H1 (cell line): Measurements from ENCODE around the gene CD300C. TPM values are rescaled to one million over a fixed set of nuclear protein-coding genes. Genes with fewer than 3 reads are reported as not detected.

Source experiments
- CTCF ChIA-PET: fragments of 300-600 bp; sonication (Branson Sonifier 250); formaldehyde crosslinking; loops from one replicate; lab custom pipeline; 2021; ENCODE audit not compliant: partially characterized antibody; lab: Charles Lee
- POLR2A ChIA-PET: fragments of 300-600 bp; sonication (Branson Sonifier 250); formaldehyde crosslinking; loops from one replicate; lab custom pipeline; 2021; ENCODE audit warnings: inconsistent platforms; ENCODE audit not compliant: partially characterized antibody; lab: Charles Lee
- DNase-seq, 2 experiments: peaks; one replicate each; pipeline versions ENCODE4 v3.0.0 to v3.0.0-alpha.2; 2010 to 2022; ENCODE audit warnings: low spot score in 2 of 2, low read depth in 1 of 2, mixed read lengths in 1 of 2
- FAIRE-seq: peaks from 2 replicates; lab custom pipeline; 2011; peaks lifted over from hg19 to GRCh38; lab: Jason Lieb, UNC
- H2AFZ ChIP-seq: 2 replicates; pipeline ENCODE4 v1.8.1; 2012; ENCODE audit warnings: low read length, inconsistent platforms
- H2AK5ac ChIP-seq: 2 replicates; pipeline ENCODE4 v1.6.1; 2013; ENCODE audit warnings: low read depth, low read length
- H2BK120ac ChIP-seq: replicated peaks from 2 replicates; pipeline ENCODE3; 2013; ENCODE audit warnings: low read depth, low read length, inconsistent platforms
- H2BK12ac ChIP-seq: 2 replicates; pipeline ENCODE4 v1.6.1; 2013; ENCODE audit warnings: low read depth, low read length
- H2BK15ac ChIP-seq: 2 replicates; pipeline ENCODE4 v1.6.1; 2013; ENCODE audit warnings: low read length
- H2BK20ac ChIP-seq: 2 replicates; pipeline ENCODE4 v1.6.1; 2013; ENCODE audit warnings: low read length
- H2BK5ac ChIP-seq: 2 replicates; pipeline ENCODE4 v1.6.1; 2013; ENCODE audit warnings: low read depth, low read length
- H3K14ac ChIP-seq: 2 replicates; pipeline ENCODE4 v1.6.1; 2013; ENCODE audit warnings: inconsistent platforms; ENCODE audit not compliant: insufficient read length
- H3K18ac ChIP-seq: 2 replicates; pipeline ENCODE4 v1.6.1; 2013; ENCODE audit warnings: low read length; ENCODE audit errors: extremely low read depth
- H3K23ac ChIP-seq: 2 replicates; pipeline ENCODE4 v1.6.1; 2013; ENCODE audit warnings: inconsistent platforms; ENCODE audit not compliant: insufficient read length
- H3K23me2 ChIP-seq: 2 replicates; pipeline ENCODE4 v1.6.1; 2013; ENCODE audit warnings: low read depth, low read length
- H3K27ac ChIP-seq: 2 replicates; pipeline ENCODE4 v1.6.1; 2011; ENCODE audit warnings: low read depth, low read length, inconsistent platforms
- H3K27me3 ChIP-seq, 4 experiments: replicated peaks in 1 of 4; 1 replicate in 1 of 4; 2 replicates in 3 of 4; pipeline versions ENCODE4 v1.6.1 to v1.8.1; 2011 to 2013; ENCODE audit warnings: low read length in 3 of 4, mild to moderate bottlenecking in 3 of 4, inconsistent platforms in 2 of 4, mixed read lengths in 2 of 4, moderate library complexity in 1 of 4; ENCODE audit not compliant: control insufficient read depth in 3 of 4, insufficient read depth in 3 of 4; ENCODE audit errors: extremely low read depth in 1 of 4
- H3K36me3 ChIP-seq, 4 experiments: 2 replicates each; pipeline versions ENCODE4 v1.6.1 to v1.8.1; 2011 to 2013; ENCODE audit warnings: mild to moderate bottlenecking in 4 of 4, low read length in 3 of 4, moderate library complexity in 2 of 4, control low read depth in 1 of 4, inconsistent platforms in 1 of 4; ENCODE audit not compliant: insufficient read depth in 4 of 4, control insufficient read depth in 2 of 4
- H3K4ac ChIP-seq: replicated peaks from 2 replicates; pipeline ENCODE3; 2013; ENCODE audit warnings: low read length, low read depth, mixed read lengths, inconsistent platforms; ENCODE audit not compliant: insufficient read length
- H3K4me1 ChIP-seq, 4 experiments: replicated peaks in 1 of 4; 1 replicate in 1 of 4; 2 replicates in 3 of 4; pipeline versions ENCODE4 v1.6.1 to v1.8.1; 2011 to 2013; ENCODE audit warnings: low read length in 3 of 4, inconsistent platforms in 2 of 4, mixed read lengths in 1 of 4; ENCODE audit not compliant: insufficient read depth in 4 of 4, control insufficient read depth in 3 of 4
- H3K4me2 ChIP-seq, 2 experiments: 2 replicates each; pipeline versions ENCODE4 v1.6.1 to v1.8.1; 2011 to 2013; ENCODE audit warnings: low read depth in 2 of 2, low read length in 2 of 2, control low read depth in 1 of 2, inconsistent platforms in 1 of 2, mild to moderate bottlenecking in 1 of 2; ENCODE audit not compliant: insufficient read depth in 1 of 2
- H3K4me3 ChIP-seq, 4 experiments: fragments of 200-600, 300-600 bp in 1 of 4; sonication (generic), shearing (Covaris generic), sonication (Bioruptor Twin) in 1 of 4; 2 replicates each; pipeline versions ENCODE4 v1.5.1 to v1.8.1; 2011 to 2016; ENCODE audit warnings: low read length in 4 of 4, low read depth in 3 of 4, control low read depth in 2 of 4, inconsistent platforms in 2 of 4, mild to moderate bottlenecking in 2 of 4, mixed read lengths in 1 of 4, moderate library complexity in 1 of 4; ENCODE audit not compliant: insufficient read depth in 2 of 4; ENCODE audit errors: extremely low read depth in 1 of 4
- H3K56ac ChIP-seq: replicated peaks from 2 replicates; pipeline ENCODE3; 2013; ENCODE audit warnings: low read depth, mild to moderate bottlenecking, mixed read lengths, low read length, inconsistent platforms; ENCODE audit not compliant: insufficient read length
- H3K79me1 ChIP-seq: 2 replicates; pipeline ENCODE4 v1.6.1; 2013; ENCODE audit warnings: low read depth, low read length, control low read depth
- H3K79me2 ChIP-seq, 2 experiments: 2 replicates each; pipeline versions ENCODE4 v1.6.1 to v1.8.1; 2012 to 2013; ENCODE audit warnings: low read length in 2 of 2, mild to moderate bottlenecking in 2 of 2, inconsistent platforms in 1 of 2; ENCODE audit not compliant: insufficient read depth in 2 of 2, control insufficient read depth in 1 of 2
- H3K9ac ChIP-seq, 4 experiments: replicated peaks in 1 of 4; 1 replicate in 1 of 4; 2 replicates in 3 of 4; pipeline versions ENCODE4 v1.6.1 to v1.8.1; 2011 to 2013; ENCODE audit warnings: low read depth in 3 of 4, low read length in 3 of 4, control low read depth in 2 of 4, mild to moderate bottlenecking in 2 of 4, moderate library complexity in 2 of 4, inconsistent platforms in 1 of 4; ENCODE audit errors: extremely low read depth in 1 of 4
- H3K9me3 ChIP-seq, 2 experiments: 2 replicates each; pipeline versions ENCODE4 v1.6.1 to v1.8.1; 2012 to 2013; ENCODE audit warnings: mild to moderate bottlenecking in 2 of 2, moderate library complexity in 2 of 2, control low read depth in 1 of 2, inconsistent platforms in 1 of 2, low read depth in 1 of 2, low read length in 1 of 2, mixed read lengths in 1 of 2; ENCODE audit not compliant: insufficient read depth in 2 of 2
- H4K20me1 ChIP-seq, 2 experiments: replicated peaks in 1 of 2; 2 replicates each; pipeline versions ENCODE3 to v1.8.1; 2011 to 2013; ENCODE audit warnings: inconsistent platforms in 2 of 2, low read length in 2 of 2, mild to moderate bottlenecking in 1 of 2; ENCODE audit not compliant: insufficient read depth in 2 of 2, control insufficient read depth in 1 of 2
- H4K5ac ChIP-seq: 2 replicates; pipeline ENCODE4 v1.6.1; 2013; ENCODE audit warnings: low read length, low read depth, mixed read lengths, inconsistent platforms; ENCODE audit not compliant: insufficient read length
- H4K8ac ChIP-seq: 2 replicates; pipeline ENCODE4 v1.8.0; 2013; ENCODE audit warnings: mild to moderate bottlenecking, moderate library complexity, low read length, inconsistent platforms; ENCODE audit not compliant: insufficient read depth; ENCODE audit errors: extremely low read depth
- H4K91ac ChIP-seq: replicated peaks from 2 replicates; pipeline ENCODE3; 2013; ENCODE audit warnings: low read length, mixed read lengths, inconsistent platforms; ENCODE audit not compliant: insufficient read length
- CEBPB ChIP-seq: IDR thresholded peaks from 2 replicates; pipeline ENCODE4 v1.6.1; 2012; ENCODE audit warnings: low read depth, low read length
- FOSL1 ChIP-seq: IDR thresholded peaks from 2 replicates; pipeline ENCODE4 v1.6.1; 2011; ENCODE audit warnings: mild to moderate bottlenecking, low read depth, low read length, moderate library complexity; ENCODE audit not compliant: insufficient read depth
- WGBS, 2 experiments: shearing (Covaris generic) in 1 of 2; methylation state at CpG; one replicate each; pipeline versions ENCODE4 v1.1.6 to v1.1.7; 2013 to 2015; ENCODE audit warnings: low lambda C conversion rate in 2 of 2, mixed read lengths in 2 of 2, inconsistent platforms in 1 of 2, low coverage in 1 of 2, missing lambda C conversion rate in 1 of 2; ENCODE audit not compliant: insufficient replicate concordance in 2 of 2, insufficient coverage in 1 of 2, insufficient read length in 1 of 2; ENCODE audit errors: extremely low coverage in 1 of 2, missing lambda C conversion rate in 1 of 2; 5-methylcytosine and 5-hydroxymethylcytosine counted together
- polyA plus RNA-seq, 7 experiments: library from polyadenylated mRNA; depleted of rRNA in 3 of 7; stranded (reverse) in 5 of 7; unstranded in 2 of 7; fragments of >200 nt in 5 of 7; fragments of 200-250 nt in 2 of 7; gene quantifications; 1 replicate in 5 of 7; 2 replicates in 1 of 7; 4 replicates in 1 of 7; pipeline versions ENCODE4 v1.2.1 to v1.2.3, GENCODE V29; 2011 to 2013; ENCODE audit warnings: missing spikeins in 2 of 7, mixed read lengths in 2 of 7
- total RNA-seq: library from RNA; stranded (reverse); fragmentation: NEBNext Ultra II Directional; extraction: Animal tissue kit (Norgen Biotek cat#: 25700); gene quantifications from 2 replicates; pipeline ENCODE4 v1.2.1, GENCODE V29; 2021

Gene CD300C
- total and polyA plus RNA-seq, 2 of the 8 experiments (the other 6 are each of a cell fraction or from before 2014, with no cell fraction given): not detected

DNA sequence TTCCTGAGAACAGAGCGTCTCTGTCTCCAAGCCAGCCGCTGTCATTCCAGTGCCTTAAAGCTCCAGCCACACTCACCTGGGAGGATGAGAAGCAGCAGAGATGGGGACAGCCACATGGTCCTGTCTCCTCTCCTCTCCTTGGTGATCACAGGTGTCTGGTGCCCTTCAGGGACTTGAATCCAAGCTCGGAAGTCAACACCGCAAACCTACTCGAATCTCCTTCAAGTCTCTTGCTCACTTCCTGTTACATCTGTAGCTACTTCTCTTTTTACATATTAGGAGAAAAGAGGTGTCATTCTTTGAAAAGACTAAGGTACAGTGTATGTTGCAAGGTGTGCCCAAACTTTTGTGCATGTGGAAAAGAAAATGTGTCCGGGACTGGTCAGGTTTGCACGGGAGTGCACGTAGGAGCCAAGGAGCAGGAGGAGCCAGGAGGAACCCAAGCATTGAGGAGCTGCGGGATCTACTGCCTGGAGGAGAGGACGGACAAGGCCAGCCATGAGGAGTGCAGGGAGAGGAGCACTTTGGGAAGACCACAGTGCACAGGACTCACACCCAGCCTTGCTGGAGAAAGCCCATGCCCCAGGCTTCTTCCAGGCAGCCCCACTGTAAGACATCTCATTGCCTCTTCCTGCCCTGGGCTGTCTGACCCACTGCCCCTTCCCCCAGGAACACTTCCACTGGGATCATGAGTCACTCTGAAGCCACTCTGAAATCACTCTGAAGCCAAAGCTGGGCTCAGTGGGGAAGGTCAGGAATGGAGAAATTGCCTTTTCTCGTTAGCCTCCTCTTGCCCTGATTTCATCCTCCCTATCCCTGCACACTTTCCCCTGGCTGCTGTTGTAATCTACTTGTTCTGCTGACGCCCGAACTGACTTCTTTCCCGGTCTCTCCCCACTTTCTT, 46.4 kb upstream of the CD300C start, which contains the start of gene CD300LD:
CD300LD (minus strand) TSS at position 197 of the 904 bp plus-strand sequence; CDS start at position 116, 81 bp downstream.
- H3K36me3 ChIP-seq: no peaks in the 10 kb centered on the region
- no peaks in the 10 kb centered on the region for H3K23me2 ChIP-seq
- ChIA-PET POLR2A (interaction anchor here (0.6 kb wide), 1 partner anchor 13 kb away, joined by 3 read pairs; no protein-coding TSS in a partner anchor), CTCF (interaction anchor here (1.1 to 3.5 kb wide), 5 partner anchors 10 to 65 kb away, joined by 3 to 13 read pairs (median 5); partner anchors contain the start of gene CD300H)
- H3K14ac ChIP-seq: no peak within 1 kb of the TSS
- H3K4me2 ChIP-seq: no peak within 1 kb of the TSS
- FAIRE-seq (no peak), DNase-seq (no peak)
- H3K56ac ChIP-seq: no peak within 1 kb of the TSS
- H2AK5ac ChIP-seq: no peak within 1 kb of the TSS
- no peak within 1 kb of the TSS for H3K18ac ChIP-seq
- no peaks in the 10 kb centered on the region for H3K4me1 ChIP-seq
- no peak within 1 kb of the TSS for H2BK5ac ChIP-seq
- peaks cover 0 to 2% (median under 1%) of the 10 kb centered on the region in 4 experiments; a peak in 4 of 7 replicates for H3K27me3 ChIP-seq
- H3K9me3 ChIP-seq: no peaks in the 10 kb centered on the region
- no peak within 1 kb of the TSS for H2AFZ ChIP-seq
- no peak within 1 kb of the TSS for H2BK15ac ChIP-seq
- H3K79me1 ChIP-seq: no peaks in the 10 kb centered on the region
- no peaks in the 10 kb centered on the region for H3K79me2 ChIP-seq
- WGBS, 2 experiments: 86% methylated on average over 14 of the region's 14 CpGs; no CpG with 5 or more reads in 1 of the 2 experiments
- no peak within 1 kb of the TSS for H4K5ac ChIP-seq
- no peak within 1 kb of the TSS for H4K8ac ChIP-seq
- H2BK12ac ChIP-seq: no peak within 1 kb of the TSS
- H3K9ac ChIP-seq: no peak within 1 kb of the TSS
- H4K20me1 ChIP-seq: no peaks in the 10 kb centered on the region
- no peak within 1 kb of the TSS for H4K91ac ChIP-seq
- H2BK20ac ChIP-seq: no peak within 1 kb of the TSS
- no peak within 1 kb of the TSS for H3K23ac ChIP-seq
- H3K4me3 ChIP-seq: no peak within 1 kb of the TSS
- no peak within 1 kb of the TSS for H3K4ac ChIP-seq
- no peak within 1 kb of the TSS for H3K27ac ChIP-seq
- H2BK120ac ChIP-seq: no peak within 1 kb of the TSS
- TF ChIP-seq CEBPB: no peak
- TF ChIP-seq FOSL1: no peak
